HL-60 (cell line): ENCODE data around the gene GTF2IRD1.

Experiments used
- DNase-seq, 2 experiments: peaks; one replicate each; pipeline ENCODE4 v3.0.0-alpha.2; 2010 to 2020; ENCODE audit warnings: low read depth in 1 of 2, low spot score in 1 of 2
- H3K27ac ChIP-seq: fragments of 250-450 bp; sonication (Bioruptor Pico); replicated peaks from 2 replicates; pipeline ENCODE4 v1.5.1; 2020; ENCODE audit warnings: mild to moderate bottlenecking, moderate library complexity
- H3K27me3 ChIP-seq: fragments of 250-450 bp; sonication (Bioruptor Pico); 2 replicates; pipeline ENCODE4 v1.5.1; 2021; ENCODE audit warnings: mild to moderate bottlenecking, moderate library complexity; ENCODE audit not compliant: insufficient read depth, poor library complexity, severe bottlenecking
- H3K4me3 ChIP-seq: replicated peaks from 2 replicates; pipeline ENCODE4 v1.5.1; 2011; ENCODE audit warnings: mild to moderate bottlenecking, control low read depth, low read length; ENCODE audit not compliant: insufficient read depth
- CTCF ChIP-seq: IDR thresholded peaks from one replicate; pipeline ENCODE4 v1.5.1; 2011; ENCODE audit warnings: low read length, control low read depth, inconsistent platforms; ENCODE audit not compliant: insufficient read depth
- GABPA ChIP-seq: IDR thresholded peaks from 2 replicates; pipeline ENCODE4 v1.6.1; 2012; ENCODE audit warnings: low read depth
- POLR2AphosphoS5 ChIP-seq: IDR thresholded peaks from 2 replicates; pipeline ENCODE4 v1.6.1; 2012; ENCODE audit warnings: low read depth
- REST ChIP-seq: IDR thresholded peaks from 2 replicates; pipeline ENCODE4 v1.6.1; 2012; ENCODE audit warnings: low read depth; ENCODE audit not compliant: insufficient replicate concordance
- SPI1 ChIP-seq: IDR thresholded peaks from 2 replicates; pipeline ENCODE4 v1.6.1; 2012; ENCODE audit warnings: low read depth, mild to moderate bottlenecking, borderline replicate concordance

Gene GTF2IRD1

GRCh38 chr7:74573512-74573911, 119.8 kb downstream of the GTF2IRD1 start:
- no peak for TF ChIP-seq REST
- TF ChIP-seq CTCF: no peak
- no peak for TF ChIP-seq GABPA
- TF ChIP-seq SPI1: no peak
- Histone ChIP-seq H3K27ac (no peak overlapping the region), H3K27me3 (no peaks in the 10 kb centered on the region), H3K4me3 (no peak overlapping the region)
- DNase-seq: no peak

GRCh38 chr7:74575083-74575784, 121.5 kb downstream of the GTF2IRD1 start:
- no peak overlapping the region for H3K4me3 ChIP-seq
- no peak for TF ChIP-seq POLR2AphosphoS5
- no peaks in the 10 kb centered on the region for H3K27me3 ChIP-seq
- no peak overlapping the region for H3K27ac ChIP-seq
- no peak for DNase-seq

GRCh38 chr7:74575811-74576210, 122.1 kb downstream of the GTF2IRD1 start:
- no peak overlapping the region for H3K27ac ChIP-seq
- no peak overlapping the region for H3K4me3 ChIP-seq
- no peak for DNase-seq
- H3K27me3 ChIP-seq: no peaks in the 10 kb centered on the region
- TF ChIP-seq CTCF (no peak), SPI1 (no peak), REST (no peak), GABPA (no peak), POLR2AphosphoS5 (no peak)

- Histone ChIP-seq H3K4me3 (no peak overlapping the region), H3K27ac (no peak overlapping the region)
- TF ChIP-seq CTCF (no peak), REST (no peak), POLR2AphosphoS5 (no peak), GABPA (no peak), SPI1 (no peak)
Measured at GRCh38 chr7:74579800-74580685, 126.3 kb downstream of the GTF2IRD1 start.

More at GRCh38 chr7:74579800-74580685, 126.3 kb downstream of the GTF2IRD1 start:
- H3K27me3 ChIP-seq: no peaks in the 10 kb centered on the region
- no peak for DNase-seq
